H54 (cell line): ENCODE results near the gene EFCC1.

Experiments used
- DNase-seq: peaks from one replicate; pipeline ENCODE4 v3.0.0; 2011; ENCODE audit warnings: low spot score, mixed read lengths; ENCODE audit not compliant: insufficient read length
- FAIRE-seq: peaks from 3 replicates; lab custom pipeline; 2011; peaks lifted over from hg19 to GRCh38; lab: Jason Lieb, UNC
- POLR2A ChIP-seq: IDR thresholded peaks from 2 replicates; pipeline ENCODE4 v1.6.1; 2011; ENCODE audit warnings: low read depth, mild to moderate bottlenecking, low read length

Gene EFCC1

GRCh38 chr3:129014793-129015345 lies 13.8 kb downstream of the EFCC1 start:
- DNase-seq (no peak), FAIRE-seq (no peak)
- TF ChIP-seq POLR2A, result no peak

- no peak for FAIRE-seq
- no peak for DNase-seq
- no peak for TF ChIP-seq POLR2A
These were observed 14.4 kb downstream of the EFCC1 start for GRCh38 chr3:129015388-129016105.

GRCh38 chr3:129016356-129016719 lies 15.2 kb downstream of the EFCC1 start:
- no peak for FAIRE-seq
- DNase-seq, result no peak
- no peak for TF ChIP-seq POLR2A

- DNase-seq (no peak), FAIRE-seq (no peak)
- TF ChIP-seq POLR2A, result no peak
These were observed 15.8 kb downstream of the EFCC1 start for GRCh38 chr3:129016720-129017483.

- FAIRE-seq (no peak), DNase-seq (no peak)
- TF ChIP-seq POLR2A, result no peak
These were observed 16.4 kb downstream of the EFCC1 start for GRCh38 chr3:129017484-129017899.

- no peak for FAIRE-seq
These were observed 17.2 kb downstream of the EFCC1 start for GRCh38 chr3:129018271-129018670.

GRCh38 chr3:129018751-129019150 lies 17.6 kb downstream of the EFCC1 start:
- FAIRE-seq, result no peak
- DNase-seq, result no peak
- TF ChIP-seq POLR2A, result no peak

More at GRCh38 chr3:129018271-129018670, 17.2 kb downstream of the EFCC1 start:
- DNase-seq, result no peak
- TF ChIP-seq POLR2A, result no peak

- no peak for FAIRE-seq
- TF ChIP-seq POLR2A, result no peak
These were observed 18.2 kb downstream of the EFCC1 start for GRCh38 chr3:129019266-129019665.

GRCh38 chr3:129020691-129021090 lies 19.6 kb downstream of the EFCC1 start:
- no peak for TF ChIP-seq POLR2A
- DNase-seq, result no peak
- FAIRE-seq, result no peak

More at GRCh38 chr3:129019266-129019665, 18.2 kb downstream of the EFCC1 start:
- no peak for DNase-seq

GRCh38 chr3:129021140-129021551 lies 20.0 kb downstream of the EFCC1 start:
- TF ChIP-seq POLR2A, result no peak
- no peak for FAIRE-seq
- DNase-seq, result no peak

GRCh38 chr3:129022114-129023007 lies 21.3 kb downstream of the EFCC1 start:
- TF ChIP-seq POLR2A, result no peak
- DNase-seq (no peak), FAIRE-seq (no peak)

- FAIRE-seq (no peak), DNase-seq (no peak)
- TF ChIP-seq POLR2A, result no peak
These were observed 21.9 kb downstream of the EFCC1 start for GRCh38 chr3:129023008-129023358.

- no peak for DNase-seq
- TF ChIP-seq POLR2A, result no peak
- no peak for FAIRE-seq
These were observed 22.8 kb downstream of the EFCC1 start for GRCh38 chr3:129023909-129024308.
